ENCODE results near the gene PPM1H.

The PPM1H gene

GRCh38 chr12:62724285-62724684 is 210.7 kb downstream of the PPM1H start:
- no peak overlapping the region for H3K4me2 ChIP-seq
- H3K9me3 ChIP-seq (replicated peaks in 1 of 11) = no peaks in the 10 kb centered on the region
- H3K9ac ChIP-seq = no peak overlapping the region
- no peak overlapping the region for H3K27ac ChIP-seq
- H3K36me3 ChIP-seq = 0 out of 22 replicates have a peak, but pooled peaks cover 0 to 4% (median 0%) of the 10 kb centered on the region in 11 experiments
- H3K4me3 ChIP-seq = no peak overlapping the region
- H3K4me1 ChIP-seq = peaks cover 0 to 20% (median 6%) of the 10 kb centered on the region in 10 experiments; a peak in 10 of 20 replicates
- no peak for TF ChIP-seq Cebpa-rat (IDR thresholded peaks at IDR 0.05)
- no peaks in the 10 kb centered on the region for H3K27me3 ChIP-seq
- no peaks in the 10 kb centered on the region for H4K20me1 ChIP-seq

DNA sequence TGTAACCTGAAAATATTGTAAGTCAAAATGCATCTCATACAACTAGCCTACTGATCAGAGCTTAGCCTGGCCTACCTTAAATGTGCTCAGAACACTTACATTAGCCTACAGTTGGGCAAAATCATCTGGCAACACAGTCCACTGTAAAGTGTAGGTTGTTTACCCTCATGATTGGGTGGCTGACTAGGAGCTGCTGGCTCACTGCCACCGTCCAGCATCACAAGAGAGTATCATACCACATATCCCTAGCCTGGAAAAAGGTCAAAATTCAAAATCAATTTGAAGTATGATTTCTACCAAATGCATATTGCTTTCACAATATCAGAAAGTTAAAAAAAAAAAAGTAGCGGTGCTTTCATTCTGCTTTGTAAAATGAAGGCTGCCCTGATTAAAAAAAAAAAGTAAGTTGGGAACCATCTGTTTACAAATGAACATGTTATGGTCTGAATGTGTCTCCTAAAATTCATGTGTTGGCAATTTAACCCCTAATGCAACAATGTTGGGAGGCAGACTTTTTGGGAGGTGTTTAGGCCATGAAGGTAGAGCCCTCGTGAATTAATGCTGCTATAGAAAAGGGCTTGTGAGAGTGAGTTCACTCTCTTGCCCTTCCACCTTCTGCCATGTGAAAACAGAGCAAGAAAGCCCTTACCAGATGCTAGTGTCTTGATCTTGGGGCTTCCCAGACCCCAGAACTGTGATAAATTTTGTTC is 211.8 kb downstream of the PPM1H start:
- H3K36me3 ChIP-seq = 0 out of 22 replicates have a peak, but pooled peaks cover 0 to 4% (median 0%) of the 10 kb centered on the region in 11 experiments
- H3K27ac ChIP-seq = no peak overlapping the region
- H4K20me1 ChIP-seq = no peaks in the 10 kb centered on the region
- H3K9me3 ChIP-seq (replicated peaks in 1 of 11) = no peaks in the 10 kb centered on the region
- peaks cover 0 to 8% (median 4%) of the 10 kb centered on the region in 10 experiments; a peak in 9 of 20 replicates for H3K4me1 ChIP-seq
- TF ChIP-seq Cebpa-rat (IDR thresholded peaks at IDR 0.05) = no peak
- H3K4me3 ChIP-seq = no peak overlapping the region
- no peaks in the 10 kb centered on the region for H3K27me3 ChIP-seq
- H3K4me2 ChIP-seq = no peak overlapping the region
- no peak overlapping the region for H3K9ac ChIP-seq

DNA sequence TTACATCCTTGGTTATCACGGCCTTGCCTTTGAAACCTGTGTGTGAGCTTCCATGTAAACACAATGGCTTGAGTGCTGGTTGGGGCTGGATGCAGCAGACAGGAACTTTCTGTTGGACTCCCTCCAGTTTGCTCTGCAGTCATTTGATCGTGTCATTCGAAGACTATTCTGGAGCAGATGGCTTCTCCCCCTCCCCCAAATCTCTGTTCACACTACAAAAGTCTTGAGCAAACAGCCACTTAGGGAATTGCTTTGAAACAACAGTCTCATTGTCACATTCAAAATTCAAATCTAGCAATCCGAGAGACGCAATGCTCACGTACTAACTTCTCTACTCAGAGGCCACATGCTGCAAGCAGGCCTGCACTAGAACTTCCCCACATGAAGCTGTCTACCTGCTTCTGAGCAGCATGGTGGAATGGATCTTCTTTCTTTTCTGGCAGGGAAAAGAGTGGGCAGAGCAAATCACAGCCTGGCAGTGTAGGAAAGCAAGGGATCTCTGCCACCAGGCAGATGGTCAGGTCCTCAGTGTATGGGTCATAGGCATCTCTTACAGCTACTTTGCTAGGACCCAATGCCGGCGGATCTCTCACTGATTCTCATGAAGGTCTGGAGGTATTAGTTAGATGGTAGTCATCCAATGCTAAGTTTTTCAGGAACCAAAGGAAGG is 214.2 kb downstream of the PPM1H start:
- Histone ChIP-seq H3K4me2 (no peak overlapping the region), H3K27me3 (no peaks in the 10 kb centered on the region), H3K36me3 (0 out of 22 replicates have a peak, but pooled peaks cover 0 to 4% (median 0%) of the 10 kb centered on the region in 11 experiments), H3K9me3 (replicated peaks in 1 of 11) (no peaks in the 10 kb centered on the region), H4K20me1 (no peaks in the 10 kb centered on the region), H3K27ac (no peak overlapping the region), H3K4me3 (no peak overlapping the region), H3K9ac (no peak overlapping the region), H3K4me1 (peaks cover 0 to 7% (median 4%) of the 10 kb centered on the region in 10 experiments; a peak in 9 of 20 replicates)
- TF ChIP-seq Cebpa-rat (IDR thresholded peaks at IDR 0.05) = no peak

DNA sequence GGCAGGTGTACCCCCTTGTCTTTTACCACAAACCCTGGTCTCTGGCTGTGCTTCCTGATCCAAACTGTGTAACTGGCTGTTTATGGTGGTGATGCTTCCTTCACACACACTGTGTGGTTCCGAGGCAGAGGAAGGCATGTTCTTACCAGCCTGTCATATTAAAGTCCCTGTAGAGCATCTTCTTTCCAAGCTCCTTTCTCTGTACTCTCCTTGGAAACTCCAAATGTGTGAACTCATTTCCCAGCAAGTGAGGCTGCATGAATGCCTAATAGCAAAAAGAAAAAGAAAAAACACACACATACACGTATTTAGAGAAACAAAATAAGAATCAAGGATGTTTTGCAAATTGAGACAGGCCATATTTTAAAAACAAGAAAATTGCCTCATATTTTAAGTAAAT is 214.9 kb downstream of the PPM1H start:
- 0 out of 22 replicates have a peak, but pooled peaks cover 0 to 4% (median 0%) of the 10 kb centered on the region in 11 experiments for H3K36me3 ChIP-seq
- no peaks in the 10 kb centered on the region for H4K20me1 ChIP-seq
- no peak overlapping the region for H3K27ac ChIP-seq
- TF ChIP-seq Cebpa-rat (IDR thresholded peaks at IDR 0.05) = no peak
- no peaks in the 10 kb centered on the region for H3K27me3 ChIP-seq
- H3K4me3 ChIP-seq = no peak overlapping the region
- H3K9me3 ChIP-seq (replicated peaks in 1 of 11) = no peaks in the 10 kb centered on the region
- no peak overlapping the region for H3K4me2 ChIP-seq
- H3K9ac ChIP-seq = no peak overlapping the region
- H3K4me1 ChIP-seq = peaks cover 0 to 4% (median 3%) of the 10 kb centered on the region in 10 experiments; a peak in 9 of 20 replicates

DNA sequence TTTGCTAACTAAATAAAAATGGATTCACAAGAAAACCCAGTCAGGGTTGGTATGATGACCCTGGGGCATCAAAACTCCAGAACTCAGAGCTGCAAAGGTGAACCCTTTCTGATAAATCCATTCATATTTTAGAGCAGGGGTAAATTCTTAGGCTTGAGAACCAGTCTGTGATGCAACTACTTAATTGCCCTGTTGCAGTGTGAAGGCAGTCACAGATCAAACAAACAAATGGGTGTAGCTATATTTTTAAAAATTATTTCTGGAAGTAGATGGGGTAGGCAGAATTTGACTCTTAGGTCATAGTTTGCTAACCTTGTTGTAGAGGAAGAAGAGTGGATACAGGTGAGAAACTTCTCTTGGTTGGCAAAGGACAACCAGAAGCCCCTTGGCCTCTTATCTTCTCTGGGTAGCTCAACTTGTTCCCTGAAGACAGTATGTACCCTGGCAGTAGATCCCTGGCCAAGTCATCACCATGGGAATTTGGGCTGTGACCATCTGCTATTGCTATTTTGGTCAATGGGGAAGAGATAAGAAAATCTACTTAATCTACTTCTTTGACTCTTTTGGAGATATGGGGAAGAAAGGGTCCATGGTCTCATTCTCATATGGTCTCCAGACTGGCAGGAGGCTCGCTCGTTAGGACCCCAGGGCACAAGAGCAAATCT is 216.1 kb downstream of the PPM1H start:
- Histone ChIP-seq H3K4me2 (no peak overlapping the region), H3K36me3 (0 out of 22 replicates have a peak, but pooled peaks cover 0 to 4% (median 0%) of the 10 kb centered on the region in 11 experiments), H3K27me3 (no peaks in the 10 kb centered on the region), H3K27ac (no peak overlapping the region), H3K4me1 (0 out of 20 replicates have a peak, but pooled peaks cover 0 to 3% (median 0%) of the 10 kb centered on the region in 10 experiments), H3K9ac (no peak overlapping the region), H4K20me1 (no peaks in the 10 kb centered on the region), H3K9me3 (replicated peaks in 1 of 11) (no peaks in the 10 kb centered on the region), H3K4me3 (no peak overlapping the region)
- no peak for TF ChIP-seq Cebpa-rat (IDR thresholded peaks at IDR 0.05)

GRCh38 chr12:62717643-62718042 is 217.3 kb downstream of the PPM1H start:
- H3K27me3 ChIP-seq = no peaks in the 10 kb centered on the region
- TF ChIP-seq Cebpa-rat (IDR thresholded peaks at IDR 0.05) = no peak
- no peak overlapping the region for H3K4me2 ChIP-seq
- no peak overlapping the region for H3K4me3 ChIP-seq
- no peak overlapping the region for H3K27ac ChIP-seq
- H3K9me3 ChIP-seq (replicated peaks in 1 of 11) = no peaks in the 10 kb centered on the region
- 0 out of 22 replicates have a peak, but pooled peaks cover 0 to 4% (median 0%) of the 10 kb centered on the region in 11 experiments for H3K36me3 ChIP-seq
- H4K20me1 ChIP-seq = no peaks in the 10 kb centered on the region
- no peak overlapping the region for H3K9ac ChIP-seq
- H3K4me1 ChIP-seq = 0 out of 20 replicates have a peak, but pooled peaks cover 0 to 3% (median 0%) of the 10 kb centered on the region in 10 experiments

DNA sequence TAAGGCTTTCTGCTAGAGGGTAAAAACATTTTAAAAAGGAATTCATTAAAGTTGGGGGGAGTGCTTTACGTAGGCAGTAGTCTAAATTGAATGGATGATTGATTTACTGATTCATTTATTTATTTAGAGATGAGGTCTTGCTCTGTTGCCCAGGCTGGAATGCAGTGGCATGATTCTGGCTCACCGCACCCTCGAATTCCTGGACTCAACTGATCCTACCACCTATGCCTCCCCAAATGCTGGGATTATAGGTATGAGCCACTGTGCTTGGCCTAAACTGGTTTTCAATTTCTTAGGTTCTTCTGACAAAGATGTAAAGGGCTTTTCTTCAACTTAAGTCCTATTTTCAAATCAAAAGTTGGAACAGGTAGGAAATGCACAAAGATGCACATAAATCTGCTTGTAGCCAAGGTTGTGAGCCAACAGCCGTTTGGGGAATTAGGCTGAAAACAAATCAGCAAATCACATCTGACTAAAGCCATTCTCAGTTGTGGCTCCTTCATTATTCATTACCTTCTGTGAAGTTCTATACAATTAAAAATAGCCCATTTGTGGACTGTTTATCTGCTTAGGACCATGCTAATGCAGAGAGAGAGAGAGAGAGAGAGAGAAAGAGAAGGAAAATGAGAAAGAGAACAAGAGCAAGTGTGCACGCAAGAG is 218.0 kb downstream of the PPM1H start:
- Histone ChIP-seq H3K9me3 (replicated peaks in 1 of 11) (no peaks in the 10 kb centered on the region), H3K4me3 (no peak overlapping the region), H3K36me3 (0 out of 22 replicates have a peak, but pooled peaks cover 0 to 4% (median 0%) of the 10 kb centered on the region in 11 experiments), H3K9ac (no peak overlapping the region), H3K27ac (no peak overlapping the region), H4K20me1 (no peaks in the 10 kb centered on the region), H3K4me2 (no peak overlapping the region), H3K27me3 (no peaks in the 10 kb centered on the region), H3K4me1 (peaks cover 0 to 5% (median under 1%) of the 10 kb centered on the region in 10 experiments; a peak in 8 of 20 replicates)
- no peak for TF ChIP-seq Cebpa-rat (IDR thresholded peaks at IDR 0.05)

GRCh38 chr12:62716037-62716436 is 218.9 kb downstream of the PPM1H start:
- Histone ChIP-seq H3K9me3 (replicated peaks in 1 of 11) (no peaks in the 10 kb centered on the region), H3K36me3 (0 out of 22 replicates have a peak, but pooled peaks cover 0 to 4% (median 0%) of the 10 kb centered on the region in 11 experiments), H3K4me3 (no peak overlapping the region), H3K9ac (no peak overlapping the region), H4K20me1 (no peaks in the 10 kb centered on the region), H3K4me1 (peaks cover 0 to 15% (median 9%) of the 10 kb centered on the region in 10 experiments; a peak in 11 of 20 replicates), H3K27ac (no peak overlapping the region), H3K27me3 (no peaks in the 10 kb centered on the region), H3K4me2 (no peak overlapping the region)
- no peak for TF ChIP-seq Cebpa-rat (IDR thresholded peaks at IDR 0.05)

Measured in BLaER1 treated with 17β-estradiol and CSF1 and Interleukin-3, amounts not matched to agents 10 nM and 100 nM (cell line).